Stimulated activated CD8-positive, alpha-beta memory T cell treated with anti-CD3 and anti-CD28 coated beads, Interleukin-15, amount 100 ng/mL, for 1 hour (primary cell): ENCODE measurements around the gene ECHDC1.
A peak's percentile ranks its signal among the peaks of the same experiment; 100 is the strongest.
"Not testable (repeated sequence)": the region's sequence is repeated elsewhere in the genome, so short reads cannot be mapped to it uniquely, and the experiment has no call there.

Experiments used
- DNase-seq: peaks from one replicate; pipeline ENCODE4 v3.0.0-alpha.2; 2020; ENCODE audit warnings: low read depth

ECHDC1 gene

GRCh38 chr6:127342946-127343808, at the start of gene ECHDC1:
Gene ECHDC1, minus strand, starts transcription at chr6:127343609. Its CDS starts 12,581 bp downstream, at chr6:127331028.
- peak; percentile 43 for DNase-seq

- DNase-seq = no peak
Observed at GRCh38 chr6:127392301-127392700, 48.9 kb upstream of the ECHDC1 start.

GRCh38 chr6:127391094-127391953, 47.9 kb upstream of the ECHDC1 start:
- DNase-seq = no peak

GRCh38 chr6:127389706-127390105, 46.3 kb upstream of the ECHDC1 start:
- no peak for DNase-seq

GRCh38 chr6:127385668-127386430, 42.4 kb upstream of the ECHDC1 start:
- DNase-seq = no peak

- DNase-seq = not testable (repeated sequence)
Observed at GRCh38 chr6:127384848-127385247, 41.4 kb upstream of the ECHDC1 start.

- no peak for DNase-seq
Observed at GRCh38 chr6:127383988-127384387, 40.6 kb upstream of the ECHDC1 start.

GRCh38 chr6:127382413-127382812, 39.0 kb upstream of the ECHDC1 start:
- no peak for DNase-seq

- no peak for DNase-seq
Observed at GRCh38 chr6:127381384-127381783, 38.0 kb upstream of the ECHDC1 start.

GRCh38 chr6:127376685-127377084, 33.3 kb upstream of the ECHDC1 start:
- DNase-seq = no peak

GRCh38 chr6:127367023-127367375, 23.6 kb upstream of the ECHDC1 start:
- no peak for DNase-seq

- DNase-seq = no peak
Observed at GRCh38 chr6:127366282-127367022, 23.0 kb upstream of the ECHDC1 start.

- no peak for DNase-seq
Observed at GRCh38 chr6:127365874-127366273, 22.5 kb upstream of the ECHDC1 start.

- DNase-seq = no peak
Observed at GRCh38 chr6:127352524-127352923, 9.1 kb upstream of the ECHDC1 start.

GRCh38 chr6:127349980-127350379, 6.6 kb upstream of the ECHDC1 start:
- DNase-seq = no peak

GRCh38 chr6:127348028-127348661, 4.7 kb upstream of the ECHDC1 start:
- DNase-seq = no peak

- no peak for DNase-seq
Observed at GRCh38 chr6:127347178-127347577, 3.8 kb upstream of the ECHDC1 start.

- DNase-seq = no peak
Observed at GRCh38 chr6:127345521-127345920, 2.1 kb upstream of the ECHDC1 start.

GRCh38 chr6:127343809-127344659, 625 bp upstream of the ECHDC1 start:
- DNase-seq = no peak

GRCh38 chr6:127342296-127342945, 988 bp downstream of the ECHDC1 start:
- DNase-seq = no peak
